ENCODE data around the gene TMEM132C. TPM values are rescaled to one million over a fixed set of nuclear protein-coding genes. Genes with fewer than 3 reads are reported as not detected.

The TMEM132C gene
- total and polyA plus RNA-seq, 2 of the 4 experiments (the other 2 are of a cell fraction): not detected

DNA sequence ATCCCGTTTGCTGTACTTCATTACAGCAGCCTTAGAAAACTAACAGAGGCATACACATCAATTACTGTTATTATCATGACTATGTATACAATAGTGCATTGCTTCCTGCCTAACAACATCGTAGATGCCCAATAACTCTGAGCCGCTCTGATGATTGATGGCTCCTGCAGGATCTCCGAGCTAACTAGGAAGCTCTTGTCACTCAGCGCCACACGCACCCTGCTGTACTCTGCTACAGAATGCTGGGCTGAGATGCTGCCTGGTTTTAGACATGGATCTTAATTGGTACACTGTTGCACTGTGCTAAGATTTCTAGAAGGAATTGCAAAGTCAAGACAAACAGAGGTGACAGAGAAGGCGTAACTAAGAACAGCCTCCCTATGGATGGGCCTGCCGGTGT, 387.5 kb downstream of the TMEM132C start:
- no peak for TF ChIP-seq SMC3 (IDR thresholded peaks at IDR 0.05; ENCODE audit: low read depth, low read length)
- no peak for TF ChIP-seq MXI1 (IDR thresholded peaks at IDR 0.05; ENCODE audit: borderline replicate concordance, low read depth, low read length)
- no peak for TF ChIP-seq MAFK (IDR thresholded peaks at IDR 0.05; ENCODE audit: low read depth, low read length)
- no peak for TF ChIP-seq POLR2A (IDR thresholded peaks at IDR 0.05; ENCODE audit: low read depth, low read length)
- TF ChIP-seq FOS (IDR thresholded peaks at IDR 0.05; ENCODE audit: low read depth, low read length): no peak
- TF ChIP-seq RCOR1 (IDR thresholded peaks at IDR 0.05; ENCODE audit: insufficient replicate concordance, low read length): no peak
- no peak for TF ChIP-seq RFX5 (IDR thresholded peaks at IDR 0.05; ENCODE audit: low read depth, low read length)
- TF ChIP-seq, protein P1, sequence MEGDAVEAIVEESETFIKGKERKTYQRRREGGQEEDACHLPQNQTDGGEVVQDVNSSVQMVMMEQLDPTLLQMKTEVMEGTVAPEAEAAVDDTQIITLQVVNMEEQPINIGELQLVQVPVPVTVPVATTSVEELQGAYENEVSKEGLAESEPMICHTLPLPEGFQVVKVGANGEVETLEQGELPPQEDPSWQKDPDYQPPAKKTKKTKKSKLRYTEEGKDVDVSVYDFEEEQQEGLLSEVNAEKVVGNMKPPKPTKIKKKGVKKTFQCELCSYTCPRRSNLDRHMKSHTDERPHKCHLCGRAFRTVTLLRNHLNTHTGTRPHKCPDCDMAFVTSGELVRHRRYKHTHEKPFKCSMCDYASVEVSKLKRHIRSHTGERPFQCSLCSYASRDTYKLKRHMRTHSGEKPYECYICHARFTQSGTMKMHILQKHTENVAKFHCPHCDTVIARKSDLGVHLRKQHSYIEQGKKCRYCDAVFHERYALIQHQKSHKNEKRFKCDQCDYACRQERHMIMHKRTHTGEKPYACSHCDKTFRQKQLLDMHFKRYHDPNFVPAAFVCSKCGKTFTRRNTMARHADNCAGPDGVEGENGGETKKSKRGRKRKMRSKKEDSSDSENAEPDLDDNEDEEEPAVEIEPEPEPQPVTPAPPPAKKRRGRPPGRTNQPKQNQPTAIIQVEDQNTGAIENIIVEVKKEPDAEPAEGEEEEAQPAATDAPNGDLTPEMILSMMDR (conservative IDR thresholded peaks at IDR 0.05; ENCODE audit: low read depth, low read length): no peak
- no peak overlapping the region for H4K91ac ChIP-seq (ENCODE audit: insufficient read depth, low read depth, low read length)
- no peak overlapping the region for H3K4ac ChIP-seq (ENCODE audit: low read depth, low read length)
- no TSS peak for BruUV-seq (replicated peaks)
- WGBS, 2 experiments (ENCODE audit: extremely low coverage in 2 of 2, insufficient read length in 1 of 2): no CpG with 5 or more reads among the region's 8 CpGs
- no peak overlapping the region for H2AFZ ChIP-seq (replicated peaks; ENCODE audit: low read length, poor library complexity)
- H2BK120ac ChIP-seq (ENCODE audit: low read depth, low read length): no peak overlapping the region
- no peak overlapping the region for H3K4me2 ChIP-seq (ENCODE audit: low read depth, low read length)
- no peak overlapping the region for H3K9ac ChIP-seq (ENCODE audit: low read depth, low read length)
- in situ Hi-C loops (cut with MboI; ENCODE audit: low sequenced_read_pairs) (no loop called here), intact Hi-C loops (cut with micrococcal nuclease) (no loop called here), dilution Hi-C loops (cut with HindIII; ENCODE audit: low sequenced_read_pairs, unreplicated experiment) (no loop called here)
- H2AK5ac ChIP-seq (ENCODE audit: low read depth, low read length): no peak overlapping the region
- H3K56ac ChIP-seq (ENCODE audit: extremely low read depth, insufficient read depth, low read length): no peak overlapping the region
- DNase-seq (no peak), ATAC-seq (ENCODE audit: low read depth) (no peak)
- H3K9me3 ChIP-seq (ENCODE audit: control insufficient read depth, insufficient read depth, low read length): peaks cover 41% of the 10 kb centered on the region
- H2BK20ac ChIP-seq (ENCODE audit: low read depth, low read length): no peak overlapping the region
- no peaks in the 10 kb centered on the region for H4K20me1 ChIP-seq (ENCODE audit: insufficient read depth, low read length)
- H3K23ac ChIP-seq (ENCODE audit: low read depth, low read length): no peak overlapping the region
- H3K36me3 ChIP-seq (ENCODE audit: control insufficient read depth, insufficient read depth, low read length): no peaks in the 10 kb centered on the region
- no peak overlapping the region for H2AK9ac ChIP-seq (replicated peaks; ENCODE audit: low read depth, low read length, poor library complexity)
- no peak overlapping the region for H3K14ac ChIP-seq (replicated peaks; ENCODE audit: low read depth, low read length)
- ChIA-PET POLR2A (ENCODE audit: unreplicated experiment) (no interaction called here), CTCF (no interaction called here)
- no peaks in the 10 kb centered on the region for H3K9me1 ChIP-seq (ENCODE audit: insufficient read depth, low read length)
- no peak overlapping the region for H3K4me3 ChIP-seq (ENCODE audit: insufficient read depth, low read depth, low read length)
- H4K5ac ChIP-seq (ENCODE audit: low read depth, low read length): no peak overlapping the region
- no peak overlapping the region for H2BK15ac ChIP-seq (ENCODE audit: low read depth, low read length)
- H4K8ac ChIP-seq (ENCODE audit: low read depth in 2 of 2, low read length in 2 of 2): no peak overlapping the region
- H3K79me1 ChIP-seq (ENCODE audit: low read depth in 1 of 2, low read length in 2 of 2): no peaks in the 10 kb centered on the region
- no peak overlapping the region for H2BK5ac ChIP-seq (ENCODE audit: low read depth, low read length, poor library complexity, severe bottlenecking)
- no peak overlapping the region for H3K27ac ChIP-seq (ENCODE audit: insufficient read depth, low read length)
- H3K4me1 ChIP-seq (ENCODE audit: control insufficient read depth, insufficient read depth, low read length): no peaks in the 10 kb centered on the region
- no peak overlapping the region for H3K18ac ChIP-seq (ENCODE audit: low read depth, low read length)
- no peaks in the 10 kb centered on the region for H3K27me3 ChIP-seq (ENCODE audit: control insufficient read depth, insufficient read depth, low read length)

Measured in IMR-90 (cell line).